Measurements from ENCODE around the gene PRIMA1. TPM values are rescaled to one million over a fixed set of nuclear protein-coding genes. Genes with fewer than 3 reads are reported as not detected.

PRIMA1 gene
- total and polyA plus RNA-seq, 5 donors from 2014 or later, result not detected

GRCh38 chr14:93700928-93701327, 87.4 kb downstream of the PRIMA1 start:
- Histone ChIP-seq H3K4me1 (ENCODE audit: control insufficient read depth, insufficient read depth, low read length, poor library complexity, severe bottlenecking) (no peaks in the 10 kb centered on the region), H3K4me3 (ENCODE audit: low read depth, low read length) (no peak overlapping the region), H3K27ac (ENCODE audit: insufficient read depth, low read length, poor library complexity, severe bottlenecking) (no peak overlapping the region), H3K27me3 (ENCODE audit: control insufficient read depth, insufficient read depth, low read length) (peaks cover 2% of the 10 kb centered on the region), H3K36me3 (ENCODE audit: control insufficient read depth, insufficient read depth, low read length) (no peaks in the 10 kb centered on the region), H3K9me3 (ENCODE audit: control insufficient read depth in 2 of 2, low read length in 2 of 2) (peaks cover 2 to 3% of the 10 kb centered on the region in 2 experiments)
- ATAC-seq (ENCODE audit: low read depth in 2 of 2) (no peak), DNase-seq (no peak)
- H3K27me3 Mint-ChIP-seq, result peaks cover 26% of the 10 kb centered on the region
- no peak overlapping the region for H3K4me3 Mint-ChIP-seq
- H3K9me3 Mint-ChIP-seq, result peaks cover 0 to 25% (median 4%) of the 10 kb centered on the region in 7 donors
- no peak overlapping the region for H3K27ac Mint-ChIP-seq
- H3K36me3 Mint-ChIP-seq, result no peaks in the 10 kb centered on the region
- no peaks in the 10 kb centered on the region for H3K4me1 Mint-ChIP-seq

GRCh38 chr14:93693914-93694313, 94.4 kb downstream of the PRIMA1 start:
- no peak overlapping the region for H3K27ac ChIP-seq (ENCODE audit: insufficient read depth, low read length, poor library complexity, severe bottlenecking)
- no peak for DNase-seq
- H3K36me3 Mint-ChIP-seq, result no peaks in the 10 kb centered on the region

GRCh38 chr14:93691042-93691780, 97.1 kb downstream of the PRIMA1 start:
- no peak overlapping the region for H3K27ac Mint-ChIP-seq
- no peaks in the 10 kb centered on the region for H3K4me1 Mint-ChIP-seq
- no peak overlapping the region for H3K27ac ChIP-seq (ENCODE audit: insufficient read depth, low read length, poor library complexity, severe bottlenecking)
- peaks cover 31% of the 10 kb centered on the region for H3K27me3 Mint-ChIP-seq
- no peaks in the 10 kb centered on the region for H3K36me3 Mint-ChIP-seq
- no peaks in the 10 kb centered on the region for H3K4me1 ChIP-seq (ENCODE audit: control insufficient read depth, insufficient read depth, low read length, poor library complexity, severe bottlenecking)
- DNase-seq, result no peak
- no peak overlapping the region for H3K4me3 Mint-ChIP-seq
- H3K4me3 ChIP-seq (ENCODE audit: low read depth, low read length), result no peak overlapping the region
- H3K27me3 ChIP-seq (ENCODE audit: control insufficient read depth, insufficient read depth, low read length), result peaks cover 2% of the 10 kb centered on the region
- no peaks in the 10 kb centered on the region for H3K9me3 ChIP-seq (ENCODE audit: control insufficient read depth in 2 of 2, low read length in 2 of 2)
- no peak for ATAC-seq (ENCODE audit: low read depth in 2 of 2)
- no peaks in the 10 kb centered on the region for H3K36me3 ChIP-seq (ENCODE audit: control insufficient read depth, insufficient read depth, low read length)
- peaks cover 0 to 14% (median 2%) of the 10 kb centered on the region in 7 donors for H3K9me3 Mint-ChIP-seq

More at GRCh38 chr14:93693914-93694313, 94.4 kb downstream of the PRIMA1 start:
- Histone ChIP-seq H3K4me1 (ENCODE audit: control insufficient read depth, insufficient read depth, low read length, poor library complexity, severe bottlenecking) (no peaks in the 10 kb centered on the region), H3K9me3 (ENCODE audit: control insufficient read depth in 2 of 2, low read length in 2 of 2) (peaks cover 2 to 3% of the 10 kb centered on the region in 2 experiments), H3K36me3 (ENCODE audit: control insufficient read depth, insufficient read depth, low read length) (no peaks in the 10 kb centered on the region), H3K4me3 (ENCODE audit: low read depth, low read length) (no peak overlapping the region), H3K27me3 (ENCODE audit: control insufficient read depth, insufficient read depth, low read length) (no peaks in the 10 kb centered on the region)
- no peak for ATAC-seq (ENCODE audit: low read depth in 2 of 2)
- H3K27me3 Mint-ChIP-seq, result peaks cover 19% of the 10 kb centered on the region
- H3K4me1 Mint-ChIP-seq, result no peaks in the 10 kb centered on the region
- no peak overlapping the region for H3K27ac Mint-ChIP-seq
- no peak overlapping the region for H3K4me3 Mint-ChIP-seq
- H3K9me3 Mint-ChIP-seq, result peaks cover 0 to 11% (median 4%) of the 10 kb centered on the region in 7 donors

GRCh38 chr14:93690146-93690545, 98.1 kb downstream of the PRIMA1 start:
- DNase-seq, result no peak
- H3K4me3 Mint-ChIP-seq, result no peak overlapping the region
- H3K36me3 Mint-ChIP-seq, result no peaks in the 10 kb centered on the region
- H3K9me3 Mint-ChIP-seq, result peaks cover 0 to 14% (median 0%) of the 10 kb centered on the region in 7 donors
- Histone ChIP-seq H3K27me3 (ENCODE audit: control insufficient read depth, insufficient read depth, low read length) (peaks cover 6% of the 10 kb centered on the region), H3K4me3 (ENCODE audit: low read depth, low read length) (no peak overlapping the region), H3K27ac (ENCODE audit: insufficient read depth, low read length, poor library complexity, severe bottlenecking) (no peak overlapping the region), H3K36me3 (ENCODE audit: control insufficient read depth, insufficient read depth, low read length) (no peaks in the 10 kb centered on the region), H3K4me1 (ENCODE audit: control insufficient read depth, insufficient read depth, low read length, poor library complexity, severe bottlenecking) (no peaks in the 10 kb centered on the region), H3K9me3 (ENCODE audit: control insufficient read depth in 2 of 2, low read length in 2 of 2) (no peaks in the 10 kb centered on the region)
- H3K4me1 Mint-ChIP-seq, result no peaks in the 10 kb centered on the region
- ATAC-seq (ENCODE audit: low read depth in 2 of 2), result no peak
- no peak overlapping the region for H3K27ac Mint-ChIP-seq
- H3K27me3 Mint-ChIP-seq, result peaks cover 29% of the 10 kb centered on the region

- H3K4me3 Mint-ChIP-seq, result no peak overlapping the region
- no peaks in the 10 kb centered on the region for H3K4me1 Mint-ChIP-seq
- H3K27me3 Mint-ChIP-seq, result peaks cover 36% of the 10 kb centered on the region
- DNase-seq (no peak), ATAC-seq (ENCODE audit: low read depth in 2 of 2) (no peak)
- Histone ChIP-seq H3K4me1 (ENCODE audit: control insufficient read depth, insufficient read depth, low read length, poor library complexity, severe bottlenecking) (no peaks in the 10 kb centered on the region), H3K4me3 (ENCODE audit: low read depth, low read length) (no peak overlapping the region), H3K27me3 (ENCODE audit: control insufficient read depth, insufficient read depth, low read length) (peaks cover 6% of the 10 kb centered on the region), H3K27ac (ENCODE audit: insufficient read depth, low read length, poor library complexity, severe bottlenecking) (no peak overlapping the region), H3K36me3 (ENCODE audit: control insufficient read depth, insufficient read depth, low read length) (no peaks in the 10 kb centered on the region), H3K9me3 (ENCODE audit: control insufficient read depth in 2 of 2, low read length in 2 of 2) (no peaks in the 10 kb centered on the region)
- no peak overlapping the region for H3K27ac Mint-ChIP-seq
- H3K36me3 Mint-ChIP-seq, result no peaks in the 10 kb centered on the region
- H3K9me3 Mint-ChIP-seq, result peaks cover 0 to 10% (median 0%) of the 10 kb centered on the region in 7 donors
Observed at GRCh38 chr14:93688820-93689219, 99.5 kb downstream of the PRIMA1 start.

- Mint-ChIP-seq H3K9me3 (peaks cover 0 to 10% (median 0%) of the 10 kb centered on the region in 7 donors), H3K36me3 (no peaks in the 10 kb centered on the region), H3K4me1 (no peaks in the 10 kb centered on the region), H3K4me3 (peak overlapping the region in 1 of 4 donors; percentile 34), H3K27ac (no peak overlapping the region), H3K27me3 (peaks cover 39% of the 10 kb centered on the region)
- Histone ChIP-seq H3K4me1 (ENCODE audit: control insufficient read depth, insufficient read depth, low read length, poor library complexity, severe bottlenecking) (no peaks in the 10 kb centered on the region), H3K27me3 (ENCODE audit: control insufficient read depth, insufficient read depth, low read length) (peaks cover 6% of the 10 kb centered on the region), H3K27ac (ENCODE audit: insufficient read depth, low read length, poor library complexity, severe bottlenecking) (no peak overlapping the region), H3K9me3 (ENCODE audit: control insufficient read depth in 2 of 2, low read length in 2 of 2) (no peaks in the 10 kb centered on the region), H3K36me3 (ENCODE audit: control insufficient read depth, insufficient read depth, low read length) (no peaks in the 10 kb centered on the region), H3K4me3 (ENCODE audit: low read depth, low read length) (no peak overlapping the region)
- no peak for ATAC-seq (ENCODE audit: low read depth in 2 of 2)
- no peak for DNase-seq
Observed at GRCh38 chr14:93688239-93688666, 100.0 kb downstream of the PRIMA1 start.

GRCh38 chr14:93686268-93686667, 102.0 kb downstream of the PRIMA1 start:
- no peaks in the 10 kb centered on the region for H3K4me1 Mint-ChIP-seq
- Histone ChIP-seq H3K4me3 (ENCODE audit: low read depth, low read length) (no peak overlapping the region), H3K27ac (ENCODE audit: insufficient read depth, low read length, poor library complexity, severe bottlenecking) (no peak overlapping the region), H3K27me3 (ENCODE audit: control insufficient read depth, insufficient read depth, low read length) (peaks cover 6% of the 10 kb centered on the region), H3K4me1 (ENCODE audit: control insufficient read depth, insufficient read depth, low read length, poor library complexity, severe bottlenecking) (no peaks in the 10 kb centered on the region), H3K9me3 (ENCODE audit: control insufficient read depth in 2 of 2, low read length in 2 of 2) (no peaks in the 10 kb centered on the region), H3K36me3 (ENCODE audit: control insufficient read depth, insufficient read depth, low read length) (no peaks in the 10 kb centered on the region)
- DNase-seq (no peak), ATAC-seq (ENCODE audit: low read depth in 2 of 2) (no peak)
- no peak overlapping the region for H3K4me3 Mint-ChIP-seq
- no peaks in the 10 kb centered on the region for H3K36me3 Mint-ChIP-seq
- no peak overlapping the region for H3K27ac Mint-ChIP-seq
- peaks cover 0 to 10% (median 0%) of the 10 kb centered on the region in 7 donors for H3K9me3 Mint-ChIP-seq
- H3K27me3 Mint-ChIP-seq, result peaks cover 52% of the 10 kb centered on the region

All from CD4-positive, CD25-positive, alpha-beta regulatory T cell (primary cell).